SU-DHL-6 (cell line): ENCODE results near the gene MRPS34.

Source experiments
- H2AFZ ChIP-seq: fragments of 200-600 bp; sonication (generic); 2 replicates; pipeline ENCODE4 v1.6.1; 2014; ENCODE audit warnings: low read depth, mild to moderate bottlenecking, moderate library complexity, mixed read lengths, antibody characterized with exemption, low read length; ENCODE audit not compliant: severe bottlenecking
- H3F3A ChIP-seq: fragments of 200-600 bp; shearing (Covaris generic); 2 replicates; pipeline ENCODE4 v1.6.0; 2016; ENCODE audit warnings: antibody characterized with exemption, mild to moderate bottlenecking; ENCODE audit not compliant: insufficient read depth
- H3K27ac ChIP-seq: fragments of 200-600 bp; sonication (generic); 2 replicates; pipeline ENCODE4 v1.5.1; 2016; ENCODE audit warnings: low read depth, mild to moderate bottlenecking, low read length, moderate library complexity, mixed read lengths
- H3K27me3 ChIP-seq: fragments of 200-600 bp; sonication (generic), shearing (Covaris generic); 2 replicates; pipeline ENCODE4 v1.6.0; 2014; ENCODE audit warnings: mild to moderate bottlenecking, low read length
- H3K36me3 ChIP-seq: fragments of 200-600 bp; sonication (generic); 2 replicates; pipeline ENCODE4 v1.6.1; 2014; ENCODE audit warnings: mild to moderate bottlenecking, low read length, mixed read lengths
- H3K4me2 ChIP-seq: fragments of 300-600, 200-600 bp; shearing (Covaris generic), sonication (generic); 2 replicates; pipeline ENCODE4 v1.6.0; 2014; ENCODE audit warnings: low read length, low read depth, mild to moderate bottlenecking; ENCODE audit not compliant: poor library complexity, severe bottlenecking
- H3K4me3 ChIP-seq: fragments of 200-600 bp; sonication (generic); 2 replicates; pipeline ENCODE4 v1.5.1; 2014; ENCODE audit warnings: antibody characterized with exemption, low read length, mild to moderate bottlenecking, mixed read lengths; ENCODE audit not compliant: insufficient read depth, poor library complexity, severe bottlenecking
- H3K79me2 ChIP-seq: fragments of 200-600 bp; sonication (generic); 2 replicates; pipeline ENCODE4 v1.6.1; 2014; ENCODE audit warnings: mild to moderate bottlenecking, low read length, moderate library complexity; ENCODE audit not compliant: insufficient read depth
- H3K9ac ChIP-seq: fragments of 200-600 bp; sonication (generic); 2 replicates; pipeline ENCODE4 v1.7.0; 2014; ENCODE audit warnings: mild to moderate bottlenecking, low read length
- H3K9me2 ChIP-seq: fragments of 200-600 bp; sonication (generic); replicated peaks from 2 replicates; pipeline ENCODE4 v1.6.1; 2014; ENCODE audit warnings: low read length; ENCODE audit not compliant: insufficient read depth
- H3K9me3 ChIP-seq: fragments of 200-600 bp; sonication (generic); 2 replicates; pipeline ENCODE4 v1.6.1; 2014; ENCODE audit warnings: low read length, mixed read lengths; ENCODE audit not compliant: insufficient read depth
- H4K20me1 ChIP-seq: fragments of 200-600 bp; sonication (generic); 2 replicates; pipeline ENCODE4 v1.6.1; 2014; ENCODE audit warnings: low read depth, mild to moderate bottlenecking, antibody characterized with exemption, low read length, moderate library complexity, mixed read lengths
- EZH2phosphoT487 ChIP-seq: fragments of 200-600 bp; sonication (generic), shearing (Covaris generic); conservative IDR thresholded peaks from 2 replicates; pipeline ENCODE4 v1.6.1; 2018; ENCODE audit warnings: mild to moderate bottlenecking, antibody characterized with exemption, low read length, moderate library complexity, mixed read lengths
- TF ChIP-seq, protein P1 (sequence below): fragments of 200-600 bp; sonication (generic); IDR thresholded peaks from one replicate; pipeline ENCODE4 v1.5.1; 2017; ENCODE audit warnings: antibody characterized with exemption, mild to moderate bottlenecking, low read length, moderate library complexity; ENCODE audit not compliant: insufficient read depth, poor library complexity, severe bottlenecking

The MRPS34 gene

DNA sequence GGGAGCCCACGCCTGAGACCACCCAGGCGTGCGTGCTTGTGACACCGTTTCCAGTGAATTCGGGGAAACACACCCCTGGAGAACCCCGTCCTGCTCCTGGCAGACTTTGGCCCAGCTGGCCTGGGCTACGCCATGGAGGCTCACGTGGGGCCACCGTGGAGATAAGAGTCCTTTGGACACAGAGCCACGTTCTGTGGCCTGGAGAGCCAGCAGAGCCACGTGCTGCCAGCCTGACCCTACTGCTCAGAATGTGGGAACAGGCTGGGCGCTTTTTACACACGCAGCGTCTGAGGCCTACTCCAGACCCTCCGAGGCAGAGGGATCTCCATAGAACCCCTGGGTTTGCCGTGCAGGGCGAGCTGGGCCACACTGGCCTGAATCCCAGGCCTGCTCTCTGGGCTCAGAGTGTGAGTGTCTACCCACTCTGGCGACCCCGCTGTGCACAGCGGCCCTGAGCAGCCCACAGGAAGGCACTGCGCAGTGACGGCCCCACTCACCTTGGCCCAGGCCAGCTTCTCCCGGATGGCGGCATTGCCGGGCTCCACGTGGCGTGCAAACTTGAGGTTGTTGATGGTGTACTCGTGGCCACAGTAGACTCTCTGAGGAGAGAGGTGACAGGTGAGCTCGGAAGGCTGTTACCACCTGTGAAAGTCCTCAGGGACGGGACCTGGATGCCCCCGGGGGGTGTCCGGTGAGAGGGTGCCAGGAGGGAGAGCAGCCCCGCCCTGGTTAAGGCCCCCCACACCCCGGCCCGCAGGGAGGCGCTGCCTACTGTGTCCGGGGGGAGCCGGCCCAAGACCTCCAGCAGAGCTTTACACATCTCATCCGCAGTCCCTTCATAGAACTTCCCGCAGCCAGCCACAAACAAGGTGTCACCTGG lies 43.7 kb upstream of the MRPS34 start:
- Histone ChIP-seq H3K36me3 (no peaks in the 10 kb centered on the region), H3K9ac (no peak overlapping the region), H3K27me3 (no peaks in the 10 kb centered on the region), H3K79me2 (no peaks in the 10 kb centered on the region), H3K9me2 (no peaks in the 10 kb centered on the region), H4K20me1 (no peaks in the 10 kb centered on the region), H3K27ac (no peak overlapping the region), H3K4me2 (no peak overlapping the region), H2AFZ (no peak overlapping the region), H3K9me3 (no peaks in the 10 kb centered on the region), H3K4me3 (no peak overlapping the region), H3F3A (no peaks in the 10 kb centered on the region)
- TF ChIP-seq, protein P1, sequence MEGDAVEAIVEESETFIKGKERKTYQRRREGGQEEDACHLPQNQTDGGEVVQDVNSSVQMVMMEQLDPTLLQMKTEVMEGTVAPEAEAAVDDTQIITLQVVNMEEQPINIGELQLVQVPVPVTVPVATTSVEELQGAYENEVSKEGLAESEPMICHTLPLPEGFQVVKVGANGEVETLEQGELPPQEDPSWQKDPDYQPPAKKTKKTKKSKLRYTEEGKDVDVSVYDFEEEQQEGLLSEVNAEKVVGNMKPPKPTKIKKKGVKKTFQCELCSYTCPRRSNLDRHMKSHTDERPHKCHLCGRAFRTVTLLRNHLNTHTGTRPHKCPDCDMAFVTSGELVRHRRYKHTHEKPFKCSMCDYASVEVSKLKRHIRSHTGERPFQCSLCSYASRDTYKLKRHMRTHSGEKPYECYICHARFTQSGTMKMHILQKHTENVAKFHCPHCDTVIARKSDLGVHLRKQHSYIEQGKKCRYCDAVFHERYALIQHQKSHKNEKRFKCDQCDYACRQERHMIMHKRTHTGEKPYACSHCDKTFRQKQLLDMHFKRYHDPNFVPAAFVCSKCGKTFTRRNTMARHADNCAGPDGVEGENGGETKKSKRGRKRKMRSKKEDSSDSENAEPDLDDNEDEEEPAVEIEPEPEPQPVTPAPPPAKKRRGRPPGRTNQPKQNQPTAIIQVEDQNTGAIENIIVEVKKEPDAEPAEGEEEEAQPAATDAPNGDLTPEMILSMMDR = no peak
- TF ChIP-seq EZH2phosphoT487 = no peak

DNA sequence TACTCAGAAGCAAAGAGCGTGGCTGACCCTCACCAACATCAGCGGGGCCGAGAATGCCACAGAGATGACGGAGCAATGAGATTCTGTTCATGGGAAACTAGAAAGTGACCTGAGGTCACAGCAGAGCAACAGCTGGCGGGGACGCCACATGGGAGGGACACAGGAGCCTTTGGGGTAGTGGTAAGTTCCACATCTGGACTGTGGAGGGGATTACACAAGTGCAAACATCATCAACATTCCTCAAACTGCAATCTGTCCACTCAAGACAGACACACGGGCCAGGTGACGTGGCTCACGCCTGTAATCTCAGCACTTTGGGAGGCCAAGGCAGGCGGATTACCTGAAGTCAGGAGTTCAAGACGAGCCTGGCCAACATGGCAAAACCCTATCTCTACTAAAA lies 42.5 kb upstream of the MRPS34 start:
- Histone ChIP-seq H3K4me2 (no peak overlapping the region), H3F3A (no peaks in the 10 kb centered on the region), H3K27me3 (no peaks in the 10 kb centered on the region), H3K36me3 (no peaks in the 10 kb centered on the region), H3K4me3 (no peak overlapping the region), H3K27ac (no peak overlapping the region), H2AFZ (no peak overlapping the region), H3K9me2 (no peaks in the 10 kb centered on the region), H3K9ac (no peak overlapping the region), H4K20me1 (no peaks in the 10 kb centered on the region), H3K79me2 (no peaks in the 10 kb centered on the region), H3K9me3 (no peaks in the 10 kb centered on the region)
- TF ChIP-seq EZH2phosphoT487 = no peak
- TF ChIP-seq, protein P1 = no peak

DNA sequence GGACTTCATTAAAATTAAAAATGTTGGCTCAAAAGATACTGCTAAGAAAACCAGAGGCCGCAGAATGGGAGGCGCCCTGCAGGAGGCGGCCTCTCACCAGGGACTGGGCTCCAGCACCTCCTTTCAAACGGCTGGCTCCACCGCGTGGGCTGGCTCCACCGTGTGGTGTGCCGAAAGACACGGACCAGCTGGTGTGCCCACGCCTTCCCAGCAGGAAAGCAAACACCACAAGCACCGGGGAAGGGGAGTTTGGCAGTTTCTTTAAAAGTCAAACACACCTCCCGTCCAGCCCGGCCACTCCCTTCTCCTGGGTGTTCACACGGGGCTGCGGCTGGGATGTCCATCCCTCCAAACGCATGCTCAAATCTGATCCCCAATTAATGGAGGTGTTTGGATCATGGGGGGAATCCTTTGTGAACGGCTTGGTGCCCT lies 39.8 kb upstream of the MRPS34 start:
- Histone ChIP-seq H4K20me1 (no peaks in the 10 kb centered on the region), H3F3A (no peaks in the 10 kb centered on the region), H3K27me3 (no peaks in the 10 kb centered on the region), H3K27ac (no peak overlapping the region), H2AFZ (no peak overlapping the region), H3K4me3 (no peak overlapping the region), H3K9me2 (no peaks in the 10 kb centered on the region), H3K4me2 (no peak overlapping the region), H3K79me2 (no peaks in the 10 kb centered on the region), H3K9me3 (no peaks in the 10 kb centered on the region), H3K9ac (no peak overlapping the region), H3K36me3 (no peaks in the 10 kb centered on the region)
- TF ChIP-seq, protein P1 = no peak
- no peak for TF ChIP-seq EZH2phosphoT487
